RWPE1 (cell line): Measurements from ENCODE around the gene CFAP61.

Source experiments
- CTCF ChIA-PET: fragments of 350-600 bp; sonication (Branson Sonifier 250); formaldehyde crosslinking; extraction: SDS; loops from one replicate; lab custom pipeline; 2021; lab: Yijun Ruan, JAX
- POLR2A ChIA-PET: fragments of 400-600 bp; formaldehyde crosslinking; extraction: SDS; loops from one replicate; lab custom pipeline; 2020; ENCODE audit warnings: antibody characterized with exemption; ENCODE audit not compliant: low non-redundant PET; lab: Yijun Ruan, JAX
- DNase-seq: peaks from one replicate; pipeline ENCODE4 v3.0.0; 2012; ENCODE audit warnings: low spot score
- H3K27ac ChIP-seq: fragments of 450-650 bp; 2 replicates; pipeline ENCODE4 v1.5.1; 2017
- CTCF ChIP-seq: fragments of 450-650 bp; conservative IDR thresholded peaks from 2 replicates; pipeline ENCODE4 v1.5.1; 2017; ENCODE audit warnings: low read depth, mild to moderate bottlenecking

Gene CFAP61

DNA sequence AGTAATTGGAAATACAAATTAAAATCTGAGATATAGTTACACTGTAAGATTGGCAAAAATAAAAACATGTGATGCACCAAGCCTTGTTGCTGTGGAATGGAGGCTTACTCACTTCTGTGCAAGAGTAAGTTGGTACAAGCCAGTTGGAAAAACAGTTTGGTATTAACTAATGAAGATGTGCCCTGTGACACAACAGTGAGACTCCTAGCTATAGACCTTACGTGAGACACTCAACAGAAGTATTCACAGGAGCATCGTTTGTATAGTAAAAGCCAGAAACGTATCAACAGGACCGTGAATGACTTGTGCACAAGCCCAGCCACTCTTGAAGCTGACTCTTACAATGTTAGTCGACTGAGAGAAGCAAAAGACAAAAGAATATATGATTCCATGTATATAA is 20.5 kb upstream of the CFAP61 start:
- no peak overlapping the region for H3K27ac ChIP-seq
- TF ChIP-seq CTCF = no peak
- ChIA-PET POLR2A (no interaction called here), CTCF (no interaction called here)
- DNase-seq = no peak

DNA sequence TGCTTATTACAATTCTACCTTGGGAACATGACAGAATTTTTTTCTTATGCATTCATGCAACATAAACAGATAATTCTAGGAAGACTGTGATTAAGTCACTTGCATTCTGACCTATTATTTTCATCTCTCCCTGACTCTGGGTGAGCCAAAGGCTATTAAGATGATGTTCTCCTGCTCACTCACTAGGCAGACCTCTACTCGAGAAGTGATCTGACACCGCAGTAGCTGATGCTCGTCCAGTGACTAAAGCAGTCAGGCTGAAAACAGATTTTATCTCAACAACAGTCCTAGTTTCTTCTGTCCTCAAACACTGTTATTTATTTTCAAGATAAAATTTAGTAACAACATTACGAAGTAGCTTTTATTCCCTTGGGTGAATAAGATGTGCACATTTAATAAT is 17.8 kb upstream of the CFAP61 start:
- TF ChIP-seq CTCF = no peak
- ChIA-PET CTCF (interaction anchor here (0.7 kb wide), 1 partner anchor 14 kb away, joined by 3 read pairs; no protein-coding TSS in a partner anchor), POLR2A (no interaction called here)
- DNase-seq = no peak
- H3K27ac ChIP-seq = no peak overlapping the region

DNA sequence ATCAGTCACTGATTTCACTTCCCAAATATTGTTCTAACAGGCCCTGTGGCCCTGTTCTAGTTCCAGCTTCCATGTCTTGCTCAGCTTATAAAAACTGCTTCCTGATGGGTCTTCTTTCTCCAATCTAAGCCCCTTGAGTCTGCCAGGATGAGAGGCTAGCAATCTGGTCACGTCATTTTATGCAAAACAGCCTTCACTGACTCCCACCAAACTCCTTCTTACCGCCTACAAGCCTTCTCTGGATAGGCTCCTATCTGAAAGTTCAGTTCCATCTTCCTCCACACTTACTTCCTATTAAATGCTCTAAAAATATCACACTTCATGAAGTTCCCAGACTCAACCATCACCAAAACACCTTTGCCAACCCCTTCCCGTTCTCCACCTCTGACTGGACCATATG is 15.6 kb upstream of the CFAP61 start:
- no peak for TF ChIP-seq CTCF
- ChIA-PET CTCF (no interaction called here), POLR2A (no interaction called here)
- H3K27ac ChIP-seq = no peak overlapping the region
- no peak for DNase-seq

DNA sequence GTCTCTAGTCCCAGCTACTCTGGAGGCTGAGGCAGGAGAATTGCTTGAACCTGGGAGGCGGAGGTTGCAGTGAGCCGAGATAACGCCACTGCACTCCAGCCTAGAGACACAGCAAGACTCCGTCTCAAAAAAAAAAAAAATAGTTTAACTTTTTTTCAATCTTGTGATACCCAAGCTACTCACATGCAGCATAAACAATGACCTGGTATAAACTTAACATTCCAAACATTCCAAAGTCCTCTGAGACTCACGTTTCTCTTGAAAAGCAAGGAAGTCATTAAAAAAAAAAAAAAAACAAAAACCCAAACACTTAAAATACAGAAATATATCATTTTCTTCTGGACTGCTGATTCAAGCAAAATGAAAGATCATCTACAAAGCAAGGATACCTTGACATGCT is 14.4 kb upstream of the CFAP61 start:
- H3K27ac ChIP-seq = no peak overlapping the region
- DNase-seq = no peak
- ChIA-PET POLR2A (no interaction called here), CTCF (interaction anchor here (0.6 to 1.4 kb wide), 3 partner anchors 10 to 275 kb away, joined by 3 to 5 read pairs (median 4); no protein-coding TSS in a partner anchor)
- no peak for TF ChIP-seq CTCF

DNA sequence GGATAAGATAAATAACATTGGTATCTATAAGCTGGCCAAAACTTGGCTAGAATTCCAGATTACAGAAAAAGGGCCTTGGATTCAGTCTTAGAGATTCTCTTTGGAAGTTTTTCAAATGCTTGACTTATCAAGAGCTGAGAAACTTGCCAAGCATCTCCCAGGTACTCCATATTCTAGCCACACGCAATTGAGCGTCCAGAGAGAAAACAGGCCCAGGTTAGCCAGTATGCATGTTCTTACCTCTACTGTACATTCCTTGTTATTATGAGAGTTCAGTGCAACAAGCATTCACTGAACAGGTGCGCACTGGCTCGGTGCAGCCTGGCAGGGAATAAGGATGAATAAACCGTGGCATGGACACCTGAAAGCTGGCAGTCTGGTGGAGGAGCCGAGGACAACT is 13.7 kb upstream of the CFAP61 start:
- DNase-seq = no peak
- TF ChIP-seq CTCF = no peak
- CTCF ChIA-PET = interaction anchor here (0.6 to 1.4 kb wide), 3 partner anchors 10 to 275 kb away, joined by 3 to 5 read pairs (median 4); no protein-coding TSS in a partner anchor
- POLR2A ChIA-PET = interaction anchor here (0.6 kb wide), 1 partner anchor 34 kb away, joined by 3 read pairs; no protein-coding TSS in a partner anchor
- H3K27ac ChIP-seq = no peak overlapping the region

DNA sequence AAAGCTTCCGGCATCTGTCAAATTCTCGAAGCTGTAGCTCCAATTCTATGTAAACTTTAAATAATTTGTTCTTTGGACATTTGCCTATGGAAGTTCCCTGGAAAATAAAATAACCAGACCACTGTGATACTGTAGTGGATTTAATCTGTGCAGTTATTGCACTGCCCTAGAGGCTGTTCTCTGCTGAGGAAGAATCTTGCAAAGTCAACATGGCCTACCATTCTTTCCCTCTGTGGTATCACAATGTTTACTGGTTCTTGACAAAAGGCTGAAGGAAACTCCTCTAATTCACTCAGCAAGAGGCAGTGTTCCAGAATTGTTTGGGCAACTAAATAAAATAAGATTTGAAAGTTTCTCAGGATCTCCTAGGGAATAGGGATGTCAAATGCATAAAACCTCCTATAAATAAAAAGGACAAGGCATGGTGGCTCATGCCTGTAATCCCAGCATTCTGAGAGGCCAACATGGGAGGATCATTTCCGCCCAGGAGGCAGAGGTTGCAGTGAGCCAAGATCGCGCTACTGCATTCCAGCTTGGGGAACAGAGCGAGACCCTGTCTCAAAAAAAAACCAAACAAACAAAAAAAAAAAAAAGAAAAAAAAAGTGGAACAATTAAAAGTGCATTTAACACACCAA is 12.5 kb upstream of the CFAP61 start:
- POLR2A ChIA-PET = no interaction called here
- CTCF ChIA-PET = interaction anchor here (0.6 kb wide), 1 partner anchor 196 kb away, joined by 3 read pairs; no protein-coding TSS in a partner anchor
- no peak for DNase-seq

More for the DNA sequence above, 12.5 kb upstream of the CFAP61 start:
- H3K27ac ChIP-seq = no peak overlapping the region
- TF ChIP-seq CTCF = no peak
